HG03066 (cell line): ENCODE data around the gene KIF1A.

ENCODE experiments used
- ATAC-seq: cut with Tn5 transposase; IDR thresholded peaks from one replicate; pipeline ENCODE4 v1.9.1; 2021; ENCODE audit warnings: low read depth; ENCODE audit not compliant: unreplicated experiment

KIF1A gene

DNA sequence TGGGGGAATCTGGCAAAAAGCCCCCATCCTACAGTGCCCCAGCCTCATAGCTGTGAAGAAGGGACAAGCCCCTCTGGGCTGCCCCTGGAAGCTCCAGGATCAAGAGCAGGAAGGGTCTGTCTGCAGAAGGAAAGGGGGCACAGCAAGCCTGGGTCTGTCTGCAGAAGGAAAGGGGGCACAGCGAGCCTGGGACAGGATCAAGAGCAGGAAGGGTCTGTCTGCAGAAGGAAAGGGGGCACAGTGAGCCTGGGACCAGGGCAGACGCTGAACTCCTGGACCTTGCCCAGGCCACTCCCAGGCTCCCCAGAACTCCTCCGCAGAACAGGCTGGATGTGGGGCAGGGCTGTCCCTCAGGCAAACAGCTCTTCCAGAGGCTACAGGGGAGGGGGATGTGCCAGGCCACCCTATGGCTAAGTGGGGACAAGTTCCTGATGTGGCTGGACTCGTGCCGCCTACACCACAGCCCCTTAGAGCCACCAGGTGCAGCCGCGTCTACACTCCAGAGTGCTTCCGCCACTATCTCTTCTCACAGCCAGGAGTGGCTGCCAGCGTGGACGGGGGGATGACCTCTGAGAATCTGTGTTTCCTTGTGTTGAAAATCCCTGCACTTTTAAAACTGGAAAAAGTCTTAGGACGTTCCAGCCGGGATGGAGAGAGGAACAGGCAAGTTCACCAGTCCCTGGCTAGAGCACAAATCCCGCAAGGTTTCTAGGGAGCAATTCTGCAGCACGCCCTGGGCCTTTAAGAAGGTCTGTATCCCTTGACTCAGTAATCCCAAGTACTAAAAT is 20.8 kb downstream of the KIF1A start:
- ATAC-seq, result no peak

DNA sequence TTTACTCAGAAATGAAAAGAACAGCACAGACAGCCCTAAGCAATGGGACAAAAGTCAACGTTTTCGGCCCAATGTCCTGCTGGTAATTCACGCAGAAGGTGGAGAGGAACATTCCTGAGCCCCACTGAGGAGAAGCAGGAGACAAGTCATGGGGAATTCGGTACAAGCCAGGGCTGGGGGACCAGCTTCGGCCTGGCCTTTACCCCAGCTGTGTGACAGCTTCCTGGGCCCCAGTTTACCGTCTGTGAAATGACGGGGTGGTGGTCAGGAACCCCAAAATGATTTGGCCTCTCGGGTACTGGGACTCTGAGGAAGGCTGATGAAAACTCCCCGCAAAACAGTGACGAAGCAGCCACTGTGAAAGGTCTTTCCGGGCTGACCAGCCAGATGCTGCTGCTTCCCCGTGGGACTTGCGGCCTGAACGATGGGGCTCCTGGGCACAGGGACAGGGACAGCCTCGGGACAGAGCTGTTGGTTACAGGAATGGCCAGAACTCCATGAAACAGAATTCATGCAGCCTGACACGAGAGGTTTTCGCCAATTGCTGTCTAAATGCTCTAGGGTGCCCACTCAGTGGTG is 21.6 kb downstream of the KIF1A start:
- no peak for ATAC-seq

GRCh38 chr2:240797914-240798313 is 22.1 kb downstream of the KIF1A start:
- ATAC-seq, result no peak

GRCh38 chr2:240797500-240797895 is 22.5 kb downstream of the KIF1A start:
- no peak for ATAC-seq

DNA sequence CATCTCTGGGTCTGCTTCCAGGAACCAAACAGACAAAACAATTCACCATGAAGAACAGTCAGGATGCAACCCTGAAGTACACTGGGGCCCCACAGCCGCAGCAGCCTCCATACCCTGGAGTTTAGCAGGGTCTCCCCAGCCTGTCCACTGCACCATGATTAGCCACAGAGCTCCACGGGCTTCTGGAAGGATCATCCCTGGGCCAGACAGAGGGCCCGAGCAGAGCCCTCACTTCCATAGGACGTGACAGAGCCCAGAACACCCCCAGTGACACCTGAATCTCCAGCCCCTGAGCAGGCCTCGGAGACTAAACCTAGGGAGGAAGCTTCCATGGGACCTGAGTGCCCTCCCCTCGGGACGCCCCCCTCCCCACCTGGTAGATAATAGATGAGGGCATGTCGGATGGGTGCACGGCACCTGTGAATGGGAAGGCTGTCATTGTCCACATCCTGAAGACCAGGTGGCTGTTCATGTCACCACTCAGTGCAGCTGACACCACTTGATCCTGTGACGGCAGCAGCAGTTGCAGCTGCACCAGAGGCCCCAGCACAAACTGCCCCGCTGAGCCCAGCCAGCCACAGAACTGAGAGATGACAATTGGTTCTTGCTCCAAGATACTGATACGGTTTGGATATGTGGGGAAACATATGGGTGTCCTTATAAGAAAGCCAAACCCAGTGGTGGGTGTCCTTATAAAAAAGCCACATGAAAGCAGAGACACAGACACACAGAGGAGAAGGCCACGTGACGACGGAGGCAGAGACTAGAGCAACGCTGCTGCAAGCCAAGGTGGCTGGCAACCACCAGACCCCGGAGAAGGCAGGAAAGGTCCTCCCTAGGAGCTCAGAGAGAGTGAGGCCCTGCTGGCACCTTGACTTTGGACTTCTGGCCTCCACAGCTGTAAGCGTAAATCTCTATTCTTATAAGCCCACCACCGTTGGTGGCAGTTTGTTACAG is 23.2 kb downstream of the KIF1A start:
- ATAC-seq, result no peak

- no peak for ATAC-seq
These were observed 24.0 kb downstream of the KIF1A start for GRCh38 chr2:240795916-240796510.

GRCh38 chr2:240795454-240795853 is 24.6 kb downstream of the KIF1A start:
- ATAC-seq, result no peak

DNA sequence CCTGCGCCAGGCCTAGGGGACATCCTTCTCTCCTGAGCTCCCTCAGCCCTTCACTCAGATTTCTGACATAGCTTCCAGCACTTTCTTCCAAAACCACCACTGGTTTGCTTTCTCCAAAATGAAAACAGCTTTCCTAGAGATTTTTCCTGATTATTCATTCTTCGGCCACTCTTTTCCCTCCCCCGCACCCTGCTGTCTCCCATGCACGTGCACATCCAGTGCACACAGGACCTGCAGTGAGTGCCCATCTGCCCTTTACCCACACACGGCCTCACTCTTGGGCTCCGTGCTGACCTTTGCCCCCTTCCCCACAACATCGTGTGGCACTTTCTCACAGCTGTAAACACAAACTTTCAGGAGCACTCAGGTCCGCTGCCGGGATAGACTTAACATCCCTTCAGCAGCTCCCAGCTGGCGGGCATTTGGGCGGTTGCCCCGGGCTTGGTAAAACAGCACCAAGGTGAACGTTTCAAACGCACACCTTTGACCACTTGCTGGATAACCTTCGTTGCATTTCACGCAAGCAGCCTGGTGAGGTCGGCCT is 25.8 kb downstream of the KIF1A start:
- ATAC-seq, result no peak

DNA sequence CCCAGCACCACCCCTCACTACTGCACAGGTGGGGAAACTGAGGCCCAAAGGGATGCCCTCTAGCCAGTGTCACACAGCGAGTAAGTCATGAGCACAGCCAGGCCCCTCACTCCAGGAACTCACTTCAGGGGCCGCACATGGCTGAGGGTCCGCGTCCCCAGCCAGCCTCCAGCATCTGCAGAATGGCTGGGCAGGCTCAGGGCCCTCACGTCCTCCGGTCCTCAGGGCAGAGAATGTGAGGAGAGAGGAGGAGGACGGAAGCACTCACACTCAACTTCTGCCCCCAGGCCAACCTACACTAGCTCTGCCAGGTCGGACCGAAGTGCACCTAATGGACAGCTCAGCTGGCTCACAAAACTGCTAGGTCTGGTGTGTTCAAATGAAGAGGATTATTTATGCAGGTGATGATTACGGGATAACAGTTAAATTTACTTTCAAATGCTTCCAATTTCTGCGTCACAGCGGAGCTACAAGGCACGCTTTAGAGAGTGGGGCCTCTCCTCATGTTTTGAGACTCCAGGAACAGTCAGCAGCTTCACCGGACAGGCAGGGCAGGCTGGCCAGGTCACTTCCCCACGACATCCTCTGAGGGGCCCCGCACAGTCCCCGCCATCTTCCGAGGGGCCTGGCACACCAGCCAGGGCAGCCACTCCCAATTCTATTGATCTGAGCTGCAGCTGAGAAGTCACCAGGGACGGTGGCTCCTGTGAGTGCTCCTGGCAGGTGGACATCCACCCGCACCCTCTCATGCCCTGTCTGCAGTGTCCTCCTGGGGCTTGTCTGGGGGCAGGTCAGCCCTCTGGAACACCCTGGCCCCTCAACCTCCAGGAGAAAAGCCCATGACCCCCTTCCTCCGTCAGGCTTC is 26.5 kb downstream of the KIF1A start:
- no peak for ATAC-seq

GRCh38 chr2:240792629-240793312 is 27.2 kb downstream of the KIF1A start:
- ATAC-seq, result no peak

DNA sequence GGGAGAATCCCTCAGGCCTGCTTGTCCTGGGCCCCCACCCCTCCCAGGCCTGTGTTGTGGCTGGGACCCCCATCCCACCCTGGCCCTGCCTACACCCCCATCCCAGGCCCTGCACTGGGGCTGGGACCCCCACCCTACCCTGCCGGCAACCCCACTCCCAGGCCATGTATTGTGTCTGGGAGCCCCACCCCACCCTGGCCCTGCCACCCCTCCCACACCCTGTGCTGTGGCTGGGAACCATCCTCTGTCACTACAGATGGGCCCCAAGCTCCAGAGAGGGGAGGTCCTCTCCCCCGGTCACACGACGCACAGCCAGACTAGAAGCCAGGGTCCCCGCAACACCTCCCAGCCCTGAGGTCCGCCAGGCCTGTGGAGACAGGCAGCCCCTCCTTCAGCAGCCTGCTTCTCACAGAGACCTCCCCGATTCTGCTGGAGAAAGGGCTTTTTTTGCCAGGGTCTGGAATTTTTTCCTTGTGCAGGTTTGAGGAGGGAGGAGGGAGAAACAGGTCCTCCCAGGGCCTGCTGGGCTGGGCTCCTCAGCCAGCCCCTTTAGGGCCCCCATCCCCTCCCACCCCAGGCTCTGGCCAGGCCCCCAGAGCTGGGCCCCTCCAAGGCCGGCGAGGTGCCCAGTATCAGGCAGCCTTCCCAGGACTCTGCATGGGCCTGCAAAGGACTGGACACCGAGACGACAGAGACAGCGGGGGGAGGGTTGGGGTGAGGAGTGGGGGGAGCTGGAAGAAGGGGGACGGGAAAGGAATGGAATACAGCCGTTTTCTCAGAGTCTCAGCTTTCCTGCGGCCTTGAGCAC is 28.0 kb downstream of the KIF1A start:
- no peak for ATAC-seq

DNA sequence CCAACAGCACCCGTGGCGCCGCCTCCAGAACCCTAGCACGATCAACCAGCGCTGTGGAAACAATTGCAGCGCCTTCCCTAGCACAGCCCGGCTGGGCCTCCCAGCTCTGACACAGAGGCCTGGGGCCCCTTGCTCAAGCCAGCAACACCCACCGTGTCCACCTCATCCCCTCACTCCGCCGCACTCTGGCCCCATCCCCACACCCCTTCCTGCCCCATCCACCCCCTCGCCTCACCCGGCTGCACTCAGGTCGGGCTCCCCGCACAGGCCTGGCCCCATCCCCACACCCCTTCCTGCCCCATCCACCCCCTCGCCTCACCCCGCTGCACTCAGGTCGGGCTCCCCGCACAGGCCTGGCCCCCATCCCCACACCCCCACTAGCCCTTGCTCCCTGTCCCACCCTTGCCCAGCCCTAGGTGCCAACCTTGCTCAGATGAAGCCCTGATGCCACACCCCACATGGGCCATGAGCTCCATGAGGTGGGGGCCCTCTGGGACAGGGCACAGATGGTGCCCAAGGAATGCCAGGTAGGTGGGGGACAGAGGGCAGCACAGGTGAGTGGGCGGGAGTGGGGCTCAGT is 28.7 kb downstream of the KIF1A start:
- no peak for ATAC-seq

DNA sequence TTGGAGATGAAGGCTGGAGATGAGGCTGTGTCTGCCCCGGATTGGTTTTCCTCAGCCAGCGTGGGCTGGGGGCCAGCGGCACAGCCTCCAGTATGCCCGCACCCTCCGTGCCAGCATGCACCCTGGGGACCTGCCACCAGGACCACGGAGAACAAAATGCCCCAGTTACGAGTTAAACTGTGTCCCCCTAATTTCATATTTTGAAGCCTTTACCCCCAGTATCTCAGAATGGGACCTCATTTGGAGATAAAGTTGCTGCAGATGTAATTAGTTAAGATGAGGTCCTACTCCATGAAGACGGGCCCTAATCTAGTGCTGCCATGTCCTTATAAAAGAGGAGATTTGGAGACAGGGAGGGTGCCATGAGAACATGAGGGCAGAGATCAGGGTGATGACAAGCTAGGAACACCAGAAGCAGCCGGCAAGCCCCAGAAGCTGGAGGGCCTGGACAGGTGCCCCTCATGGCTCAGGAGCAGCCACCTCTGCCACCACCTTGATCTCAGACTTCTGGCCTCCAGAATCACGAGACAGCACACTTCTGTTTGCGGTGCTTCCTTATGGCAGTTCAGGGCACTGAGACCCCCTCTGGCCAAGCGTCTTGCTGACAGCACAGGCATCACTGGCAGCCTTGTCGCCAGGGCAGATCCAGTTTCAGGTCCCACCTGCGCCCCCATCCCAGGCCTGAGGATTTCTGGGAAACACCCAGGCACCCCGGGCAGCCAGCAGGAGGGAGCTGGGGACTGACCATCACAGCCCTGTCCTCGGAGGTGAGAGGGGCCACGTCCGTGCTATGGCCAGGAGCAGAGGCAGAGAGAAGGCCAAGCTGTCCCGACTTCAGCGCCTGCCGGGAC is 29.4 kb downstream of the KIF1A start:
- ATAC-seq, result no peak

DNA sequence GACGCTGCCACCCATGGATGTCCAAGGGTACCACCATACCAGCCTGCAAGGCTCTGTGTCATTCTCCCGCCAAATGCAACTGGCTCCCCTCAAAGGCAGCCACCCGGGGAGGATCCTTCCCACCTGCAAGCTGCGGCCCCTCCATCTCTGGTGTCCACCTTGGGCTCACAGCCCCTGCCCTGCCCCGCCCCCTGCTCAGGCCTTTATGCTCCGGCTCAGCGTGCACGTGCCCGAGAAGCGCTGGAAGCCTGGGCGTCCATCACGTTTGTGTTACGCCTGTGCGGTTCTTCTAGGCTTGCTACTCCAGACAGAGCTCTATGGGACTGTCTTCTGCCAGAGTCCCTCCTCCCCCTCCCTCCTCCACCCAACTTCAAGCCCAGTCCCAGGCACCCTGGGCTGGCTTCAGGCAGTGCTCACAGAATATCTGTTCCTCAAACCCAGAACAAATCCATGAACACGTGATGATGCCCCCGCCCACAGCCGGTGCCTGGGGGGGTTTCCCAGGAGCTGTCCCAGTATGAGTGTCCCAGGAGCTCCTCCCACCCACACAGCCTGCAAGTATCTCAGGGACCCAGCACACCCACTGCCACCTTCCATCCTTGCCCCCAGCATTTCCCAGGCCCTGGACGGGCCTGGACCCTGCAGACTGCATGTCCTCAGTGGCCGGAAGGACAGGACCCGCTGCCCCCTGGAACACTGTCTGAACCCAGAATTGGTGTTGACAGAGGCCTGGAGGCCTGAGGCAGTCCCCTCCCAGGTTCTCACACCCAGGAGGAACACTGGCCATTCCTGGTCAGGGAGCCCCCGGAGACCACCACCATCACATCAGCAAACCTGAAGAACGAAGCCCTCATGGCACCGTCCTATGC is 30.3 kb downstream of the KIF1A start:
- no peak for ATAC-seq

- ATAC-seq, result no peak
These were observed 31.0 kb downstream of the KIF1A start for GRCh38 chr2:240789051-240789453.

- no peak for ATAC-seq
These were observed 31.5 kb downstream of the KIF1A start for GRCh38 chr2:240788482-240788881.
